Smooth muscle cell of the coronary artery (primary cell): Measurements from ENCODE around the gene MILR1. TPM values are rescaled to one million over a fixed set of nuclear protein-coding genes. Genes with fewer than 3 reads are reported as not detected.

Experiments used
- total RNA-seq: library from RNA; depleted of rRNA; stranded (reverse); fragments of >200 nt; gene quantifications from 2 replicates; pipeline ENCODE4 v1.2.3, GENCODE V29; 2014; ENCODE audit warnings: low replicate concordance

MILR1 gene
- 5.0 and 6.2 TPM in 2 replicates for total RNA-seq

GRCh38 chr17:64448665-64449512, at the start of gene MILR1:
MILR1 (plus strand) TSS chr17:64449115; CDS start chr17:64449169, 54 bp downstream.

GRCh38 chr17:64496786-64497564, 48.1 kb downstream of the MILR1 start, which contains the start of gene POLG2:
POLG2 (minus strand) TSS chr17:64497054; CDS start chr17:64496968, 86 bp downstream.

GRCh38 chr17:64506201-64506575, 57.3 kb downstream of the MILR1 start, which contains the start of gene DDX5:
DDX5 (minus strand) TSS chr17:64506289; CDS start chr17:64506119, 170 bp downstream.

GRCh38 chr17:64506576-64507412, 57.9 kb downstream of the MILR1 start, which contains the start of gene CEP95:
CEP95 (plus strand) TSS chr17:64506977; CDS start chr17:64507098, 121 bp downstream.

Other genes starting within 250 kb of the MILR1 start
- gene TEX2, start 185.9 kb upstream of the MILR1 start, total RNA-seq: 12.8 and 31.9 TPM in 2 replicates
- gene PECAM1, start 58.3 kb upstream of the MILR1 start, total RNA-seq: 1.1 and 17.8 TPM in 2 replicates
- 7.4 and 22.0 TPM in 2 replicates for gene POLG2, start 47.9 kb downstream of the MILR1 start, total RNA-seq
- 192 and 341 TPM in 2 replicates for gene DDX5, start 57.2 kb downstream of the MILR1 start, total RNA-seq
- 16.9 and 27.1 TPM in 2 replicates for gene CEP95, start 57.9 kb downstream of the MILR1 start, total RNA-seq
- 78.5 and 123 TPM in 2 replicates for gene SMURF2, start 213.2 kb downstream of the MILR1 start, total RNA-seq